SK-N-SH treated with all-trans-retinoic acid at 6 μM for 48 hours (cell line): Measurements from ENCODE around the gene APOL6.

Experiments
- ATAC-seq: fragments of 200-7000 bp; cut with Tn5 transposase; 3 replicates; pipeline ENCODE4 v1.9.1; 2020; ENCODE audit warnings: mild to moderate bottlenecking, moderate library complexity
- ARNTL ChIP-seq: fragments of 450-650 bp; formaldehyde crosslinking; IDR thresholded peaks from 2 replicates; pipeline ENCODE4 v1.5.0; 2020; ENCODE audit warnings: low read depth, mild to moderate bottlenecking, moderate library complexity, borderline replicate concordance
- BACH2 ChIP-seq: fragments of 250-450 bp; sonication (Bioruptor Pico); IDR thresholded peaks from 2 replicates; pipeline ENCODE4 v1.9.0; 2021; ENCODE audit warnings: mild to moderate bottlenecking, borderline replicate concordance
- CREB5 ChIP-seq: fragments of 250-450 bp; sonication (Bioruptor Pico); IDR thresholded peaks from 2 replicates; pipeline ENCODE4 v1.5.1; 2020; ENCODE audit warnings: low read depth, mild to moderate bottlenecking, moderate library complexity
- GLIS3 ChIP-seq: fragments of 250-450 bp; sonication (Bioruptor Pico); IDR thresholded peaks from 2 replicates; pipeline ENCODE4 v1.5.0; 2020; ENCODE audit warnings: mild to moderate bottlenecking, moderate library complexity
- RARB ChIP-seq: fragments of 250-450 bp; sonication (Bioruptor Pico); IDR thresholded peaks from 2 replicates; pipeline ENCODE4 v1.8.0; 2021; ENCODE audit warnings: mild to moderate bottlenecking, moderate library complexity
- TCF4 ChIP-seq: fragments of 250-450 bp; sonication (Bioruptor Pico); IDR thresholded peaks from 2 replicates; pipeline ENCODE4 v1.8.0; 2021; ENCODE audit warnings: mild to moderate bottlenecking, moderate library complexity, borderline replicate concordance
- TSHZ2 ChIP-seq: fragments of 250-450 bp; sonication (Bioruptor Pico); IDR thresholded peaks from 2 replicates; pipeline ENCODE4 v1.5.0; 2020; ENCODE audit warnings: mild to moderate bottlenecking, moderate library complexity
- ZC3H10 ChIP-seq: fragments of 250-450 bp; sonication (Bioruptor Pico); IDR thresholded peaks from 2 replicates; pipeline ENCODE4 v1.5.1; 2021; ENCODE audit warnings: mild to moderate bottlenecking, moderate library complexity
- ZFP30 ChIP-seq: fragments of 450-650 bp; formaldehyde crosslinking; IDR thresholded peaks from 2 replicates; pipeline ENCODE4 v1.5.0; 2022; ENCODE audit warnings: mild to moderate bottlenecking, moderate library complexity
- ZNF565 ChIP-seq: fragments of 450-650 bp; formaldehyde crosslinking; conservative IDR thresholded peaks from 2 replicates; pipeline ENCODE4 v1.5.0; 2020; ENCODE audit warnings: low read depth, mild to moderate bottlenecking, moderate library complexity
- ZNF8 ChIP-seq: fragments of 450-650 bp; formaldehyde crosslinking; IDR thresholded peaks from 2 replicates; pipeline ENCODE4 v1.5.0; 2020; ENCODE audit warnings: mild to moderate bottlenecking, moderate library complexity
- TF ChIP-seq, protein P1 (sequence below): fragments of 250-450 bp; sonication (Bioruptor Pico); IDR thresholded peaks from 2 replicates; pipeline ENCODE4 v1.8.0; 2020; ENCODE audit warnings: mild to moderate bottlenecking, moderate library complexity, borderline replicate concordance
- TF ChIP-seq, protein P2 (sequence below): fragments of 250-450 bp; sonication (Bioruptor Pico); IDR thresholded peaks from 2 replicates; pipeline ENCODE4 v1.8.0; 2021; ENCODE audit warnings: low read depth, mild to moderate bottlenecking, moderate library complexity, borderline replicate concordance
- TF ChIP-seq, protein P3 (sequence below): fragments of 250-450 bp; sonication (Bioruptor Pico); IDR thresholded peaks from 2 replicates; pipeline ENCODE4 v1.5.1; 2021; ENCODE audit warnings: mild to moderate bottlenecking, moderate library complexity

The APOL6 gene

DNA sequence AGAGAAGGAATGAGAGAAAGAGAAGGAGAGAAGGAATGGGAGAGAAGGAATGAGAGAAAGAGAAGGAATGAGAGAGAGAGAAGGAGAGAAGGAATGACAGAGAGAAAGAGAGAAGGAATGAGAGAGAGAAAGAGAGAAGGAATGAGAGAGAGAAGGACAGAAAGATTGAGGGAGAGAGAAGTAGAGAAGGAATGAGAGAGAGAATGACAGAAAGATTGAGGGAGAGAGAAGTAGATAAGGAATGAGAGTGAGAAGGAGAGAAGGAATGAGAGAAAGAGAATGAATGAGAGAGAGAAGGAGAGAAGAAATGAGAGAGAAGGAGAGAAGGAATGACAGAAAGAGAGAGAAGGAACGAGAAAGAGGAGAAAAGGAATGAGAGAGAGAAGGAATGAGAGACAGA is 35.3 kb downstream of the APOL6 start:
- TF ChIP-seq ARNTL (CRISPR knock-in tag) (no peak), RARB (CRISPR knock-in tag) (no peak), ZFP30 (CRISPR knock-in tag) (no peak), BACH2 (CRISPR knock-in tag) (no peak), ZC3H10 (no peak), ZNF8 (CRISPR knock-in tag) (no peak), ZNF565 (CRISPR knock-in tag) (no peak)
- TF ChIP-seq, protein P1, sequence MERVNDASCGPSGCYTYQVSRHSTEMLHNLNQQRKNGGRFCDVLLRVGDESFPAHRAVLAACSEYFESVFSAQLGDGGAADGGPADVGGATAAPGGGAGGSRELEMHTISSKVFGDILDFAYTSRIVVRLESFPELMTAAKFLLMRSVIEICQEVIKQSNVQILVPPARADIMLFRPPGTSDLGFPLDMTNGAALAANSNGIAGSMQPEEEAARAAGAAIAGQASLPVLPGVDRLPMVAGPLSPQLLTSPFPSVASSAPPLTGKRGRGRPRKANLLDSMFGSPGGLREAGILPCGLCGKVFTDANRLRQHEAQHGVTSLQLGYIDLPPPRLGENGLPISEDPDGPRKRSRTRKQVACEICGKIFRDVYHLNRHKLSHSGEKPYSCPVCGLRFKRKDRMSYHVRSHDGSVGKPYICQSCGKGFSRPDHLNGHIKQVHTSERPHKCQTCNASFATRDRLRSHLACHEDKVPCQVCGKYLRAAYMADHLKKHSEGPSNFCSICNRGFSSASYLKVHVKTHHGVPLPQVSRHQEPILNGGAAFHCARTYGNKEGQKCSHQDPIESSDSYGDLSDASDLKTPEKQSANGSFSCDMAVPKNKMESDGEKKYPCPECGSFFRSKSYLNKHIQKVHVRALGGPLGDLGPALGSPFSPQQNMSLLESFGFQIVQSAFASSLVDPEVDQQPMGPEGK (CRISPR knock-in tag), result no peak
- TF ChIP-seq, protein P2, sequence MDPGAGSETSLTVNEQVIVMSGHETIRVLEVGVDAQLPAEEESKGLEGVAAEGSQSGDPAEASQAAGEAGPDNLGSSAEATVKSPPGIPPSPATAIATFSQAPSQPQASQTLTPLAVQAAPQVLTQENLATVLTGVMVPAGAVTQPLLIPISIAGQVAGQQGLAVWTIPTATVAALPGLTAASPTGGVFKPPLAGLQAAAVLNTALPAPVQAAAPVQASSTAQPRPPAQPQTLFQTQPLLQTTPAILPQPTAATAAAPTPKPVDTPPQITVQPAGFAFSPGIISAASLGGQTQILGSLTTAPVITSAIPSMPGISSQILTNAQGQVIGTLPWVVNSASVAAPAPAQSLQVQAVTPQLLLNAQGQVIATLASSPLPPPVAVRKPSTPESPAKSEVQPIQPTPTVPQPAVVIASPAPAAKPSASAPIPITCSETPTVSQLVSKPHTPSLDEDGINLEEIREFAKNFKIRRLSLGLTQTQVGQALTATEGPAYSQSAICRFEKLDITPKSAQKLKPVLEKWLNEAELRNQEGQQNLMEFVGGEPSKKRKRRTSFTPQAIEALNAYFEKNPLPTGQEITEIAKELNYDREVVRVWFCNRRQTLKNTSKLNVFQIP, result no peak
- no peak for ATAC-seq

- peak; percentile 65 for ATAC-seq
- TF ChIP-seq CREB5 (CRISPR knock-in tag) (no peak), ZNF8 (CRISPR knock-in tag) (no peak), GLIS3 (CRISPR knock-in tag) (no peak)
- TF ChIP-seq, protein P3, sequence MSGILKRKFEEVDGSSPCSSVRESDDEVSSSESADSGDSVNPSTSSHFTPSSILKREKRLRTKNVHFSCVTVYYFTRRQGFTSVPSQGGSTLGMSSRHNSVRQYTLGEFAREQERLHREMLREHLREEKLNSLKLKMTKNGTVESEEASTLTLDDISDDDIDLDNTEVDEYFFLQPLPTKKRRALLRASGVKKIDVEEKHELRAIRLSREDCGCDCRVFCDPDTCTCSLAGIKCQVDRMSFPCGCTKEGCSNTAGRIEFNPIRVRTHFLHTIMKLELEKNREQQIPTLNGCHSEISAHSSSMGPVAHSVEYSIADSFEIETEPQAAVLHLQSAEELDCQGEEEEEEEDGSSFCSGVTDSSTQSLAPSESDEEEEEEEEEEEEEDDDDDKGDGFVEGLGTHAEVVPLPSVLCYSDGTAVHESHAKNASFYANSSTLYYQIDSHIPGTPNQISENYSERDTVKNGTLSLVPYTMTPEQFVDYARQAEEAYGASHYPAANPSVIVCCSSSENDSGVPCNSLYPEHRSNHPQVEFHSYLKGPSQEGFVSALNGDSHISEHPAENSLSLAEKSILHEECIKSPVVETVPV, result no peak
These were observed 36.0 kb downstream of the APOL6 start for GRCh38 chr22:35684270-35684700.

DNA sequence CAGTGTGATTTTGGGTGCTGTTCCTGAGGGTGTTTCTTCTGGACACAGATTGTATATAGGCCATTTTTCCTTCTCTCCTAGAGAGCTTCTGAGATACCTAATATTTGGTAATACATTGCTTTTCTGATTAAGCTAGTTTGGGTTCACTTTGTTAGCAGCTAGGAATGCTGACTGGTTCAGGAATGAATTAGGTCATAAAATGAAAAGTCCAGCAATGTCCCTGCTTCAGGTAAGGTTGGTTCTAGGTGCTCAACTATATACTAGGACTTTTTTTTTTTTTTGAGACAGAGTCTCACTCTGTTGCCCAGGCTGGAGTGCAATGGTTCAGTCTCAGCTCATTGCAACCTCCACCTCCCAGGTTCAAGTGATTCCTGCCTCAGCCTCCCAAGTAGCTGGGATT is 36.5 kb downstream of the APOL6 start:
- ATAC-seq, result no peak
- TF ChIP-seq, protein P3, result no peak
- TF ChIP-seq, protein P2, result no peak
- no peak for TF ChIP-seq ZFP30 (CRISPR knock-in tag)
- no peak for TF ChIP-seq TCF4 (CRISPR knock-in tag)
- TF ChIP-seq ZC3H10, result no peak
- TF ChIP-seq BACH2 (CRISPR knock-in tag), result no peak
- no peak for TF ChIP-seq ZNF565 (CRISPR knock-in tag)
- TF ChIP-seq CREB5 (CRISPR knock-in tag), result no peak
- TF ChIP-seq ARNTL (CRISPR knock-in tag), result no peak
- no peak for TF ChIP-seq TSHZ2 (CRISPR knock-in tag)
- TF ChIP-seq, all 23 proteins: peak for 0
